K562 (cell line): Measurements from ENCODE around the gene RFX7. TPM values are rescaled to one million over a fixed set of nuclear protein-coding genes. Genes with fewer than 3 reads are reported as not detected.

Experiments
- DIDO1 ChIP-seq: fragments of 450-650 bp; IDR thresholded peaks from 2 replicates; pipeline ENCODE4 v1.6.1; 2016; ENCODE audit warnings: low read depth, missing biosample characterization, missing genetic modification characterization
- FUS ChIP-seq: fragments of 200-400 bp; formaldehyde crosslinking; optimal IDR thresholded peaks from 2 replicates; pipeline ENCODE3; 2017; ENCODE audit warnings: low read depth, low read length
- GTF2A2 ChIP-seq: IDR thresholded peaks from 2 replicates; pipeline ENCODE4 v1.6.1; 2016; ENCODE audit warnings: mild to moderate bottlenecking, missing genetic modification characterization, missing compliant biosample characterization
- MGA ChIP-seq: fragments of 450-650 bp; IDR thresholded peaks from 2 replicates; pipeline ENCODE4 v1.6.1; 2016; ENCODE audit warnings: mild to moderate bottlenecking, moderate library complexity
- NFYB ChIP-seq: IDR thresholded peaks from 2 replicates; pipeline ENCODE4 v1.6.1; 2011; ENCODE audit warnings: mild to moderate bottlenecking, moderate library complexity; ENCODE audit not compliant: insufficient read length; ENCODE audit errors: extremely low read depth
- ZMIZ1 ChIP-seq, 2 experiments: fragments of 150-350 bp in 1 of 2; IDR thresholded peaks; 2 replicates each; pipeline ENCODE4 v1.6.1; 2012 to 2016; ENCODE audit warnings: low read depth in 2 of 2, low read length in 2 of 2, mild to moderate bottlenecking in 1 of 2, moderate library complexity in 1 of 2
- ZNF436 ChIP-seq: fragments of 250-450, 450-650 bp; sonication (Bioruptor Pico); formaldehyde crosslinking; IDR thresholded peaks from 2 replicates; pipeline ENCODE4 v1.7.0; 2020; ENCODE audit warnings: mild to moderate bottlenecking
- ZNF644 ChIP-seq: fragments of 200-800 bp; sonication (Bioruptor generic); IDR thresholded peaks from 2 replicates; pipeline ENCODE4 v1.6.1; 2016; ENCODE audit warnings: low read depth, missing genetic modification characterization, missing compliant biosample characterization
- polyA plus RNA-seq, 8 experiments: library from polyadenylated mRNA; depleted of rRNA in 4 of 8; stranded (reverse) in 5 of 8; unstranded in 3 of 8; fragments of >200 nt; fragmentation: Nextera tagmentation in 2 of 8; fragmentation: Illumina TruSeq in 1 of 8; extraction: Ambion mirVana in 2 of 8; extraction: Trizol in 1 of 8; gene quantifications; 2 replicates each; pipeline versions ENCODE4 v1.2.1 to v1.2.3, GENCODE V29; 2011 to 2014; ENCODE audit warnings: inconsistent platforms in 1 of 8, missing spikeins in 1 of 8
- total RNA-seq, 7 experiments: library from RNA; depleted of rRNA in 6 of 7; stranded (reverse); fragments of >200 nt in 6 of 7; fragmentation: Illumina TruSeq in 2 of 7; extraction: Trizol in 2 of 7; gene quantifications; 2 replicates each; pipeline versions ENCODE4 v1.2.1 to v1.2.3, GENCODE V29; 2011 to 2021; ENCODE audit warnings: low replicate concordance in 1 of 7
- TF ChIP-seq, protein P1 (sequence below): fragments of 450-650 bp; IDR thresholded peaks from 2 replicates; pipeline ENCODE4 v1.6.1; 2017; ENCODE audit warnings: antibody characterized with exemption

Gene RFX7
- total and polyA plus RNA-seq, 9 of the 15 experiments (the other 6 are each of a cell fraction or from before 2014, with no cell fraction given) = 2.4 to 17.9 (median 6.3) TPM

DNA sequence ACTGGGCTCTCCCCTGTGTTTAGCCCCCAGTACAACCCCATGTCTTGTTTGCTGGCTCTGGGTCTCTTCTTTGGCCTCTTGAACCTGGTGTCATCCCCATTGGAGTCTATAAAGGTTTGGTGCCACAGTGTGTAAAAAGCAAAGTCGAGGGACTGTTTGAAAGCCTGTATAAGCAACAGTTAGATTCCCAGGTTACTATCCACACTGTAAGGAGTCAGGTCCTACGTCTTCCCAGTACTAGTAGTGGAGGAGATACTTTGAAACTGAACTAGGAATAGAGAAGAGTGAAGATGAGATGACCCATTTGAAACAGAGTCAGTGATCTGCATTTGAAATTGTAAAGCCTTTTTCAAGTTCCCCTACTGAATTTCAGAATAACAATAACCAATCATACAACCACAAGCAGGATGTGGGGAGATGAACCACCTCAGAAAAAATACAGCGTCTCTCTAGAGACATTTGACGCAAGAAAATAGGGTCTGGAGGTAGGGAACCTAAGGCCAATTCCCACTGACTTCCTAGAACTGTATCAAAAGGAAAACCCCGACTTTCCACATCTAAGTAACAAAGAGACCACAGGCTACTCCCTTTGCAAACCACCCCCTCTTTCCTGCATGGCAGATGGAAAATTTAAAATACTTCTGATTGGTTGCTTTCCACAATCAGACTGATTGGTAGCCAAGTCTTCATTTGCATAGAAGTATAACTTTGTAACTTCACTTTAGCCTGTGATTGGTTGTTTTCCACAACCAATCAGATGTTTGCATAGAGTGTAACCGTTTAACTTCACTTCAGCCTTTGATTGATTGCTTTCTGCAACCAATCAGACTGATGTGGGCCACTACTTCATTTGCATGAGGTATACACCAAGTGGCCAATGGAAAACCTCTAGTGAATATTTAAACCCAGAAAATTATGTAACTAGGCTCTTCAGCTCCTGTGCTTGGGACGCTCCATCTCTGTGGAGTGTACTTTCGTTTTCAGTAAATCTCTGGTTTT lies 200.4 kb downstream of the RFX7 start (continued):
- TF ChIP-seq MGA (no peak), ZNF644 (tag) (no peak), NFYB (peak; percentile 32), ZNF436 (CRISPR knock-in tag) (no peak), DIDO1 (tag) (no peak), GTF2A2 (tag) (no peak), FUS (no peak), ZMIZ1 (IDR thresholded peaks at IDR 0.05; ENCODE audit: low read depth in 2 of 2, low read length in 2 of 2) (no peak)
- TF ChIP-seq, protein P1, sequence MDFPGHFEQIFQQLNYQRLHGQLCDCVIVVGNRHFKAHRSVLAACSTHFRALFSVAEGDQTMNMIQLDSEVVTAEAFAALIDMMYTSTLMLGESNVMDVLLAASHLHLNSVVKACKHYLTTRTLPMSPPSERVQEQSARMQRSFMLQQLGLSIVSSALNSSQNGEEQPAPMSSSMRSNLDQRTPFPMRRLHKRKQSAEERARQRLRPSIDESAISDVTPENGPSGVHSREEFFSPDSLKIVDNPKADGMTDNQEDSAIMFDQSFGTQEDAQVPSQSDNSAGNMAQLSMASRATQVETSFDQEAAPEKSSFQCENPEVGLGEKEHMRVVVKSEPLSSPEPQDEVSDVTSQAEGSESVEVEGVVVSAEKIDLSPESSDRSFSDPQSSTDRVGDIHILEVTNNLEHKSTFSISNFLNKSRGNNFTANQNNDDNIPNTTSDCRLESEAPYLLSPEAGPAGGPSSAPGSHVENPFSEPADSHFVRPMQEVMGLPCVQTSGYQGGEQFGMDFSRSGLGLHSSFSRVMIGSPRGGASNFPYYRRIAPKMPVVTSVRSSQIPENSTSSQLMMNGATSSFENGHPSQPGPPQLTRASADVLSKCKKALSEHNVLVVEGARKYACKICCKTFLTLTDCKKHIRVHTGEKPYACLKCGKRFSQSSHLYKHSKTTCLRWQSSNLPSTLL = no peak
